Smooth muscle cell (in vitro differentiated cells): ENCODE measurements around the gene GCLC. TPM values are rescaled to one million over a fixed set of nuclear protein-coding genes. Genes with fewer than 3 reads are reported as not detected.

ENCODE experiments used
- DNase-seq: peaks from one replicate; lab custom pipeline; 2025; ENCODE audit not compliant: unreplicated experiment; lab: John Stamatoyannopoulos, UW
- H2AFZ ChIP-seq: fragments of 200-600 bp; sonication (generic); 2 replicates; pipeline ENCODE4 v1.6.0; 2016; ENCODE audit warnings: antibody characterized with exemption, low read depth, mild to moderate bottlenecking
- H3F3A ChIP-seq: fragments of 200-600 bp; sonication (generic); 2 replicates; pipeline ENCODE4 v1.6.0; 2017; ENCODE audit warnings: antibody characterized with exemption, low read depth
- H3K27ac ChIP-seq: fragments of 200-600 bp; sonication (generic); 2 replicates; pipeline ENCODE4 v1.5.1; 2016; ENCODE audit warnings: low read depth, mild to moderate bottlenecking
- H3K27me3 ChIP-seq: fragments of 200-600 bp; sonication (generic); 2 replicates; pipeline ENCODE4 v1.6.1; 2016; ENCODE audit warnings: low read depth, mild to moderate bottlenecking
- H3K36me3 ChIP-seq: fragments of 200-600 bp; sonication (generic); 2 replicates; pipeline ENCODE4 v1.5.1; 2016; ENCODE audit warnings: low read depth
- H3K4me1 ChIP-seq: fragments of 200-600 bp; sonication (generic); 2 replicates; pipeline ENCODE4 v1.5.1; 2016; ENCODE audit warnings: low read depth
- H3K4me2 ChIP-seq: fragments of 200-600 bp; sonication (generic); 2 replicates; pipeline ENCODE4 v1.6.0; 2016; ENCODE audit warnings: mild to moderate bottlenecking
- H3K4me3 ChIP-seq: fragments of 200-600 bp; sonication (generic); 2 replicates; pipeline ENCODE4 v1.5.1; 2016; ENCODE audit warnings: mild to moderate bottlenecking
- H3K79me2 ChIP-seq: fragments of 200-600 bp; sonication (generic); 2 replicates; pipeline ENCODE4 v1.6.0; 2016; ENCODE audit warnings: low read depth, mild to moderate bottlenecking
- H3K9ac ChIP-seq: fragments of 200-600 bp; sonication (generic); 2 replicates; pipeline ENCODE4 v1.6.0; 2016; ENCODE audit warnings: low read depth
- H3K9me3 ChIP-seq: fragments of 200-600 bp; sonication (generic); replicated peaks from 2 replicates; pipeline ENCODE4 v1.5.1; 2016; ENCODE audit warnings: low read depth
- H4K20me1 ChIP-seq: fragments of 200-600 bp; sonication (generic); 2 replicates; pipeline ENCODE4 v1.6.0; 2016; ENCODE audit warnings: low read depth
- CTCF ChIP-seq: fragments of 200-600 bp; sonication (generic); IDR thresholded peaks from 2 replicates; pipeline ENCODE4 v1.5.1; 2017; ENCODE audit warnings: borderline replicate concordance, mild to moderate bottlenecking, antibody characterized with exemption; ENCODE audit not compliant: insufficient read depth, poor library complexity, severe bottlenecking
- WGBS: methylation state at CpG from one replicate; pipeline ENCODE4 v1.1.7; 2016; ENCODE audit warnings: low lambda C conversion rate; 5-methylcytosine and 5-hydroxymethylcytosine counted together
- polyA plus RNA-seq: library from polyadenylated mRNA; unstranded; fragments of >200 nt; fragmentation: Nextera tagmentation; extraction: Ambion mirVana; gene quantifications from 2 replicates; pipeline ENCODE4 v1.2.1, GENCODE V29; 2016
- total RNA-seq: library from RNA; depleted of rRNA; stranded (reverse); fragments of >200 nt; gene quantifications from 2 replicates; pipeline ENCODE4 v1.2.3, GENCODE V29; 2014

GCLC gene
- total and polyA plus RNA-seq, 2 experiments from 2014 or later, result 3.7 to 7.1 TPM

GRCh38 chr6:53513519-53513966 lies 31.4 kb downstream of the GCLC start:
- Histone ChIP-seq H3K4me2 (no peak overlapping the region), H3K9ac (no peak overlapping the region), H3K4me3 (no peak overlapping the region), H2AFZ (no peak overlapping the region), H3K27me3 (no peaks in the 10 kb centered on the region), H4K20me1 (no peaks in the 10 kb centered on the region), H3K79me2 (no peaks in the 10 kb centered on the region), H3K4me1 (no peaks in the 10 kb centered on the region), H3K27ac (no peak overlapping the region), H3K36me3 (no peaks in the 10 kb centered on the region), H3K9me3 (no peaks in the 10 kb centered on the region), H3F3A (no peaks in the 10 kb centered on the region)
- no peak for DNase-seq
- WGBS, result 96% methylated on average over 2 of the region's 2 CpGs
- no peak for TF ChIP-seq CTCF

- Histone ChIP-seq H3F3A (no peaks in the 10 kb centered on the region), H3K27ac (no peak overlapping the region), H3K36me3 (no peaks in the 10 kb centered on the region), H4K20me1 (no peaks in the 10 kb centered on the region), H2AFZ (no peak overlapping the region), H3K79me2 (no peaks in the 10 kb centered on the region), H3K4me2 (no peak overlapping the region), H3K9ac (no peak overlapping the region), H3K27me3 (no peaks in the 10 kb centered on the region), H3K9me3 (no peaks in the 10 kb centered on the region), H3K4me1 (no peaks in the 10 kb centered on the region), H3K4me3 (no peak overlapping the region)
- DNase-seq, result no peak
- 94% methylated on average over 4 of the region's 4 CpGs for WGBS
- no peak for TF ChIP-seq CTCF
Measured at GRCh38 chr6:53513056-53513455, 31.8 kb downstream of the GCLC start.

GRCh38 chr6:53512626-53513025 lies 32.3 kb downstream of the GCLC start:
- Histone ChIP-seq H3K4me2 (no peak overlapping the region), H3K27ac (no peak overlapping the region)
- 69% methylated on average over 4 of the region's 4 CpGs for WGBS

More at GRCh38 chr6:53512626-53513025, 32.3 kb downstream of the GCLC start:
- Histone ChIP-seq H3F3A (no peaks in the 10 kb centered on the region), H3K27me3 (no peaks in the 10 kb centered on the region), H3K4me1 (no peaks in the 10 kb centered on the region), H3K79me2 (no peaks in the 10 kb centered on the region), H3K9ac (no peak overlapping the region), H3K9me3 (no peaks in the 10 kb centered on the region), H3K36me3 (no peaks in the 10 kb centered on the region), H3K4me3 (no peak overlapping the region), H4K20me1 (no peaks in the 10 kb centered on the region), H2AFZ (no peak overlapping the region)
- TF ChIP-seq CTCF, result no peak
- DNase-seq, result no peak
